Muscle layer of colon (tissue), 2 donors: Measurements from ENCODE around the gene GID4.

Experiments
- H3K27ac ChIP-seq: one replicate; pipeline ENCODE4 v1.7.0; 2013; ENCODE audit warnings: low read depth, mild to moderate bottlenecking, low read length, moderate library complexity
- H3K27me3 ChIP-seq, 2 donors: one replicate each; pipeline ENCODE4 v1.7.0; 2013; ENCODE audit warnings: low read length in 2 of 2, mild to moderate bottlenecking in 2 of 2; ENCODE audit not compliant: insufficient read depth in 2 of 2, control insufficient read depth in 1 of 2
- H3K36me3 ChIP-seq: one replicate; pipeline ENCODE4 v1.7.0; 2013; ENCODE audit warnings: mild to moderate bottlenecking, low read length; ENCODE audit not compliant: insufficient read depth
- H3K4me1 ChIP-seq: one replicate; pipeline ENCODE4 v1.7.0; 2013; ENCODE audit warnings: mild to moderate bottlenecking, low read length; ENCODE audit not compliant: insufficient read depth
- H3K4me3 ChIP-seq, 2 donors: one replicate each; pipeline ENCODE4 v1.7.0; 2013; ENCODE audit warnings: low read length in 2 of 2, low read depth in 1 of 2, mild to moderate bottlenecking in 1 of 2, moderate library complexity in 1 of 2
- H3K9ac ChIP-seq: one replicate; pipeline ENCODE4 v1.7.0; 2013; ENCODE audit warnings: low read length
- H3K9me3 ChIP-seq: one replicate; pipeline ENCODE4 v1.7.0; 2013; ENCODE audit warnings: mild to moderate bottlenecking, low read length
- donor health status: abdominal sarcoma.
- donor health status: Adenocarcinoma of cecum.

The GID4 gene

GRCh38 chr17:18033442-18034099 lies 5.6 kb upstream of the GID4 start:
- H3K36me3 ChIP-seq, result no peaks in the 10 kb centered on the region
- peaks cover 12% of the 10 kb centered on the region for H3K4me1 ChIP-seq
- H3K9me3 ChIP-seq, result no peaks in the 10 kb centered on the region
- no peak overlapping the region for H3K4me3 ChIP-seq
- no peaks in the 10 kb centered on the region for H3K27me3 ChIP-seq
- no peak overlapping the region for H3K27ac ChIP-seq
- H3K9ac ChIP-seq, result no peak overlapping the region

- H3K9ac ChIP-seq, result no peak overlapping the region
- H3K4me3 ChIP-seq, result no peak overlapping the region
- no peaks in the 10 kb centered on the region for H3K36me3 ChIP-seq
- peaks cover 20% of the 10 kb centered on the region for H3K4me1 ChIP-seq
- no peak overlapping the region for H3K27ac ChIP-seq
- no peaks in the 10 kb centered on the region for H3K27me3 ChIP-seq
- H3K9me3 ChIP-seq, result no peaks in the 10 kb centered on the region
These were observed 3.5 kb upstream of the GID4 start for GRCh38 chr17:18035704-18036103.

GRCh38 chr17:18037486-18037885 lies 1.7 kb upstream of the GID4 start:
- no peaks in the 10 kb centered on the region for H3K27me3 ChIP-seq
- H3K36me3 ChIP-seq, result no peaks in the 10 kb centered on the region
- no peak overlapping the region for H3K4me3 ChIP-seq
- peaks cover 28% of the 10 kb centered on the region for H3K4me1 ChIP-seq
- no peak overlapping the region for H3K9ac ChIP-seq
- H3K27ac ChIP-seq, result no peak overlapping the region
- H3K9me3 ChIP-seq, result no peaks in the 10 kb centered on the region

GRCh38 chr17:18038149-18038850 lies 908 bp upstream of the GID4 start:
- Histone ChIP-seq H3K27ac (peak overlapping the region; percentile 82), H3K9ac (peak overlapping the region; percentile 94), H3K4me1 (peaks cover 28% of the 10 kb centered on the region)

GRCh38 chr17:18039535-18040260 lies 490 bp downstream of the GID4 start:
- peaks cover 28% of the 10 kb centered on the region for H3K4me1 ChIP-seq
- H3K9ac ChIP-seq, result peak overlapping the region; percentile 44
- H3K9me3 ChIP-seq, result no peaks in the 10 kb centered on the region
- H3K27ac ChIP-seq, result peak overlapping the region; percentile 92
- H3K4me3 ChIP-seq, result peak overlapping the region; percentile 95 to 96
- H3K36me3 ChIP-seq, result no peaks in the 10 kb centered on the region
- no peaks in the 10 kb centered on the region for H3K27me3 ChIP-seq

More at GRCh38 chr17:18038149-18038850, 908 bp upstream of the GID4 start:
- Histone ChIP-seq H3K36me3 (no peaks in the 10 kb centered on the region), H3K4me3 (peak overlapping the region; percentile 95 to 97), H3K9me3 (no peaks in the 10 kb centered on the region), H3K27me3 (no peaks in the 10 kb centered on the region)

- no peaks in the 10 kb centered on the region for H3K36me3 ChIP-seq
- H3K4me3 ChIP-seq, result peak overlapping the region; percentile 95 to 96
- H3K27ac ChIP-seq, result peak overlapping the region; percentile 92
These were observed 1.2 kb downstream of the GID4 start for GRCh38 chr17:18040261-18040858.

GRCh38 chr17:18041776-18042175 lies 2.6 kb downstream of the GID4 start:
- Histone ChIP-seq H3K9me3 (no peaks in the 10 kb centered on the region), H3K27me3 (no peaks in the 10 kb centered on the region), H3K36me3 (peaks cover 7% of the 10 kb centered on the region), H3K4me1 (peaks cover 28% of the 10 kb centered on the region), H3K4me3 (no peak overlapping the region), H3K27ac (no peak overlapping the region), H3K9ac (peak overlapping the region; percentile 7)

More at GRCh38 chr17:18040261-18040858, 1.2 kb downstream of the GID4 start:
- Histone ChIP-seq H3K27me3 (no peaks in the 10 kb centered on the region), H3K9ac (peak overlapping the region; percentile 44), H3K9me3 (no peaks in the 10 kb centered on the region), H3K4me1 (peaks cover 28% of the 10 kb centered on the region)

- H3K9ac ChIP-seq, result no peak overlapping the region
- no peaks in the 10 kb centered on the region for H3K9me3 ChIP-seq
- H3K27me3 ChIP-seq, result no peaks in the 10 kb centered on the region
- peaks cover 15% of the 10 kb centered on the region for H3K36me3 ChIP-seq
- H3K4me3 ChIP-seq, result no peak overlapping the region
- no peak overlapping the region for H3K27ac ChIP-seq
- H3K4me1 ChIP-seq, result peaks cover 22% of the 10 kb centered on the region
These were observed 3.8 kb downstream of the GID4 start for GRCh38 chr17:18042983-18043382.

GRCh38 chr17:18043491-18043890 lies 4.3 kb downstream of the GID4 start:
- H3K4me1 ChIP-seq, result peaks cover 17% of the 10 kb centered on the region
- H3K4me3 ChIP-seq, result no peak overlapping the region
- no peaks in the 10 kb centered on the region for H3K9me3 ChIP-seq
- H3K9ac ChIP-seq, result no peak overlapping the region
- no peaks in the 10 kb centered on the region for H3K27me3 ChIP-seq
- no peak overlapping the region for H3K27ac ChIP-seq
- peaks cover 15% of the 10 kb centered on the region for H3K36me3 ChIP-seq

- H3K27me3 ChIP-seq, result no peaks in the 10 kb centered on the region
- peaks cover 15% of the 10 kb centered on the region for H3K36me3 ChIP-seq
- no peak overlapping the region for H3K27ac ChIP-seq
- H3K9me3 ChIP-seq, result no peaks in the 10 kb centered on the region
- peaks cover 16% of the 10 kb centered on the region for H3K4me1 ChIP-seq
- H3K9ac ChIP-seq, result no peak overlapping the region
- no peak overlapping the region for H3K4me3 ChIP-seq
These were observed 5.4 kb downstream of the GID4 start for GRCh38 chr17:18044609-18045008.

GRCh38 chr17:18045691-18046350 lies 6.6 kb downstream of the GID4 start:
- H3K9me3 ChIP-seq, result no peaks in the 10 kb centered on the region
- peaks cover 15% of the 10 kb centered on the region for H3K36me3 ChIP-seq
- no peak overlapping the region for H3K27ac ChIP-seq
- no peak overlapping the region for H3K4me3 ChIP-seq
- no peaks in the 10 kb centered on the region for H3K27me3 ChIP-seq
- peaks cover 7% of the 10 kb centered on the region for H3K4me1 ChIP-seq
- H3K9ac ChIP-seq, result no peak overlapping the region
